Ovary (tissue), 3 donors: ENCODE measurements around the gene ST7L.

ENCODE experiments used
- CTCF ChIP-seq, 3 donors: fragments of 450-650 bp in 2 of 3; fragments of 200-600 bp in 1 of 3; IDR thresholded peaks; one replicate each; pipeline versions ENCODE4 v1.5.1 to v1.8.0; 2016 to 2022; ENCODE audit warnings: antibody characterized with exemption in 3 of 3, mild to moderate bottlenecking in 1 of 3
- POLR2A ChIP-seq: fragments of 450-650 bp; IDR thresholded peaks from one replicate; pipeline ENCODE4 v1.6.1; 2017; ENCODE audit warnings: antibody characterized with exemption, mild to moderate bottlenecking, moderate library complexity
- donor health status: DM: no; HTN: no; CAD: no.

DNA sequence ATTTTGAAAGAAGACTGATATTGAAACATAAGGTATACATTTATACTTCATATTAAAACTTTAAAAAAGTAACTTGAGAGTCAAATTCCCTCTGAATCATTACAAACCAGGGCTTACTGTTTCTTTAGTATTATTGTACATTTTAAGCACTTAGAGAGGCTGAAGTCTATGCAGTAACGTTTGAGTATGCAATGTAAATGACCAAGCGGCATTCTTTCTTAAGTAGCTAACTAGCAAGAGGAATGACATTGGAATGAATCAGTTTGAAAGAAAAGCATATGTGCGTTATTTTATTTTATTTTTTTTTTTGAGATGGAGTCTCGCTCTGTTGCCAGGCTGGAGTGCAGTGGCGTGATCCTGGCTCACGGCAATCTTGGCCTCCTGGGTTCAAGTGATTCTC is 85.9 kb downstream of the ST7L start:
- TF ChIP-seq CTCF (IDR thresholded peaks at IDR 0.05) = no peak
- TF ChIP-seq POLR2A = no peak
